Neural cell (in vitro differentiated cells): ENCODE measurements around the gene KCNQ5.

Source experiments
- CTCF ChIP-seq: fragments of 450-650 bp; IDR thresholded peaks from 2 replicates; pipeline ENCODE4 v1.5.1; 2014; ENCODE audit warnings: antibody characterized with exemption, mild to moderate bottlenecking, moderate library complexity; ENCODE audit not compliant: poor library complexity, severe bottlenecking
- EZH2 ChIP-seq: fragments of 200-600, 300-800 bp; shearing (Covaris generic), sonication (generic); IDR thresholded peaks from 2 replicates; pipeline ENCODE4 v1.6.1; 2014; ENCODE audit warnings: antibody characterized with exemption, low read length, borderline replicate concordance, mild to moderate bottlenecking; ENCODE audit not compliant: insufficient read depth, poor library complexity, severe bottlenecking
- MXI1 ChIP-seq: fragments of 450-650 bp; conservative IDR thresholded peaks from 2 replicates; pipeline ENCODE4 v1.6.1; 2014; ENCODE audit warnings: antibody characterized with exemption, mild to moderate bottlenecking; ENCODE audit not compliant: poor library complexity, severe bottlenecking
- POLR2AphosphoS5 ChIP-seq: IDR thresholded peaks from 2 replicates; pipeline ENCODE4 v1.6.1; 2012
- RAD21 ChIP-seq: fragments of 450-650 bp; conservative IDR thresholded peaks from 2 replicates; pipeline ENCODE4 v1.6.1; 2014; ENCODE audit warnings: antibody characterized with exemption, mild to moderate bottlenecking, moderate library complexity
- REST ChIP-seq: IDR thresholded peaks from 2 replicates; pipeline ENCODE4 v1.6.1; 2012; ENCODE audit warnings: borderline replicate concordance
- SMC3 ChIP-seq: fragments of 450-650 bp; conservative IDR thresholded peaks from 2 replicates; pipeline ENCODE4 v1.6.1; 2014; ENCODE audit warnings: antibody characterized with exemption, mild to moderate bottlenecking, moderate library complexity; ENCODE audit not compliant: poor library complexity

- TF ChIP-seq CTCF (no peak), EZH2 (no peak), POLR2AphosphoS5 (no peak), MXI1 (no peak), RAD21 (no peak), REST (no peak), SMC3 (no peak)
Measured at GRCh38 chr6:72689107-72689954, 67.5 kb downstream of the KCNQ5 start.
